IMR-90 (cell line): ENCODE results near the gene AUTS2.

Experiments
- CEBPB ChIP-seq: IDR thresholded peaks from 2 replicates; pipeline ENCODE4 v1.6.1; 2012; ENCODE audit warnings: low read depth, low read length, improper control_type of control experiment
- CHD1 ChIP-seq: IDR thresholded peaks from 2 replicates; pipeline ENCODE4 v1.6.1; 2012; ENCODE audit warnings: low read depth, low read length, improper control_type of control experiment
- CTCF ChIP-seq: conservative IDR thresholded peaks from 2 replicates; pipeline ENCODE4 v1.5.1; 2012; ENCODE audit warnings: mild to moderate bottlenecking, low read depth, low read length, improper control_type of control experiment
- MAZ ChIP-seq: IDR thresholded peaks from 2 replicates; pipeline ENCODE4 v1.6.1; 2012; ENCODE audit warnings: low read depth, mild to moderate bottlenecking, low read length, improper control_type of control experiment, moderate library complexity, borderline replicate concordance
- POLR2A ChIP-seq: IDR thresholded peaks from 2 replicates; pipeline ENCODE4 v1.6.1; 2012; ENCODE audit warnings: mild to moderate bottlenecking, low read depth, low read length
- RAD21 ChIP-seq: IDR thresholded peaks from 2 replicates; pipeline ENCODE4 v1.6.1; 2012; ENCODE audit warnings: low read length, improper control_type of control experiment
- RCOR1 ChIP-seq: IDR thresholded peaks from 2 replicates; pipeline ENCODE4 v1.6.1; 2012; ENCODE audit warnings: mild to moderate bottlenecking, low read length, improper control_type of control experiment; ENCODE audit not compliant: insufficient replicate concordance
- RFX5 ChIP-seq: IDR thresholded peaks from 2 replicates; pipeline ENCODE4 v1.8.0; 2012; ENCODE audit warnings: low read depth, mild to moderate bottlenecking, low read length, moderate library complexity
- SMC3 ChIP-seq: fragments of 150-350 bp; IDR thresholded peaks from 2 replicates; pipeline ENCODE4 v1.6.1; 2016; ENCODE audit warnings: low read depth, mild to moderate bottlenecking, antibody characterized with exemption, low read length, moderate library complexity
- USF2 ChIP-seq: fragments of 150-350 bp; IDR thresholded peaks from 2 replicates; pipeline ENCODE4 v1.6.1; 2017; ENCODE audit warnings: mild to moderate bottlenecking, antibody characterized with exemption, low read length, low read depth

GRCh38 chr7:70693686-70694433 lies 1095.6 kb downstream of the AUTS2 start:
- TF ChIP-seq POLR2A (no peak), CTCF (no peak), RFX5 (no peak), RAD21 (no peak), USF2 (no peak), SMC3 (no peak), CHD1 (no peak), CEBPB (peak; percentile 86), RCOR1 (no peak), MAZ (no peak)
